Purkinje cell (primary cell): ENCODE results near the gene PYROXD2. TPM values are rescaled to one million over a fixed set of nuclear protein-coding genes. Genes with fewer than 3 reads are reported as not detected.

Experiments
- polyA plus RNA-seq: library from polyadenylated mRNA; unstranded; fragments of >200 nt; fragmentation: Nextera tagmentation; gene quantifications from 2 replicates; pipeline ENCODE4 v1.2.1, GENCODE V29; 2014

Gene PYROXD2
- 1.7 and 4.4 TPM in 2 replicates for polyA plus RNA-seq

GRCh38 chr10:98414932-98415730, at the start of gene PYROXD2:
Gene PYROXD2 (minus strand): TSS chr10:98415182. CDS start chr10:98415135, 47 bp downstream.

GRCh38 chr10:98446661-98447221, 31.8 kb upstream of the PYROXD2 start, which contains the start of gene HPS1:
Gene HPS1 (minus strand): TSS chr10:98446935. CDS start chr10:98443240, 3,695 bp downstream.

Other genes with a start within 250 kb of the PYROXD2 start
- gene LOXL4, start 147.0 kb downstream of the PYROXD2 start, polyA plus RNA-seq = not detected in 2 replicates
- gene HPS1, start 31.8 kb upstream of the PYROXD2 start, polyA plus RNA-seq = 10.7 and 12.7 TPM in 2 replicates